Stimulated activated effector memory CD8-positive, alpha-beta T cell treated with anti-CD3 and anti-CD28 coated beads, Interleukin-12 subunit alpha, Interleukin-12 subunit beta, amount 100 ng/mL, for 72 hours (primary cell): ENCODE measurements around the gene CENPQ.
"Not testable (repeated sequence)": the region's sequence is repeated elsewhere in the genome, so short reads cannot be mapped to it uniquely, and the experiment has no call there.

Source experiments
- ATAC-seq: fragments of 150-1000 bp; cut with Tn5 transposase; 2 replicates; pipeline ENCODE4 v1.10.0; 2021
- DNase-seq, 2 donors: peaks; one replicate each; pipeline ENCODE4 v3.0.0; 2021 to 2022; ENCODE audit warnings: low spot score in 2 of 2
- H3K27ac Mint-ChIP-seq: one replicate; pipeline ENCODE4 v1.8.0; 2022; ENCODE audit warnings: mild to moderate bottlenecking, mixed read lengths
- H3K36me3 Mint-ChIP-seq: one replicate; pipeline ENCODE4 v1.8.0; 2022; ENCODE audit warnings: mild to moderate bottlenecking, mixed read lengths
- H3K4me1 Mint-ChIP-seq: one replicate; pipeline ENCODE4 v1.8.0; 2022; ENCODE audit warnings: mixed read lengths
- H3K4me3 Mint-ChIP-seq: one replicate; pipeline ENCODE4 v1.8.0; 2022; ENCODE audit warnings: mild to moderate bottlenecking, mixed read lengths
- H3K9me3 Mint-ChIP-seq: one replicate; pipeline ENCODE4 v1.8.0; 2022; ENCODE audit warnings: mixed read lengths

CENPQ gene, protein sequence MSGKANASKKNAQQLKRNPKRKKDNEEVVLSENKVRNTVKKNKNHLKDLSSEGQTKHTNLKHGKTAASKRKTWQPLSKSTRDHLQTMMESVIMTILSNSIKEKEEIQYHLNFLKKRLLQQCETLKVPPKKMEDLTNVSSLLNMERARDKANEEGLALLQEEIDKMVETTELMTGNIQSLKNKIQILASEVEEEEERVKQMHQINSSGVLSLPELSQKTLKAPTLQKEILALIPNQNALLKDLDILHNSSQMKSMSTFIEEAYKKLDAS

DNA sequence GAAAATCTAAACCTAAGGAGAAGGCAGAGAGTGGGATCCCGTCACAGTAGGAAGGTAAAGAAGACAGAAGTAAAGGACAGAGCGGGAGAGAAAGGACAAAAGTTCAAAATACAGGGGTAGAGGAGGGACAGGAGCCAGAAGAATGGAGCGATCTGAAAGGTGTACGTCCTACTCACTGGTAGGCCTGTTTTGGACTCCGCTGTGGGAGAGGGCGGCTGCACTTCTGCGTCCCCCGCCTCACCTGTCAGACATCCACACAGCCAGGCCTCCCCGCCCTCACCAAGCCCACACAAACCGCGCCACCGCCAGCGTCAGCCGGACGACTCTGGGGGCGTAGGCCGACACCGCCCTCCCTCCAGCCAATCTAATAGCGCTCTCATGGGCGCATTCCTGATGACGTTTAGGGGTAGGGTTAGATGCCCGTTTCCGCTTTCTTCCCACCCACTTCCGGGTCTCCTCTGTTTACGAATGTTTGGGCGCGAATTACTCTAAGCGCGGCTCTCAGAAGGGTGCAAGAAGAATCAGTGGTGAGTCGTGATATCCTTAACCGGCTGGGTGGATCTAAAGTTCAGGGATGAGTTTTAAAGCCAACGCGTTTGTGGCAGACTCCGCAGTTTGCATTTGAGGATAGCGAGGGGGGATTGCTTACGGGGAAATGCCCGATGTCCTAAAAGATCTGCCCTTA is at the start of gene CENPQ, which contains the start of gene MMUT:
TSS of gene CENPQ (plus strand) at position 444 of the 685 bp plus-strand sequence. CDS start 6,807 bp downstream, outside the sequence.
TSS of gene MMUT (minus strand) at position 327 of the 685 bp plus-strand sequence. CDS start 3,787 bp downstream, outside the sequence.
- Mint-ChIP-seq H3K27ac (peak within 1 kb of the TSS; percentile 96), H3K4me1 (peaks cover 22% of the 10 kb centered on the region)
- DNase-seq = peak; percentile 85 to 98

DNA sequence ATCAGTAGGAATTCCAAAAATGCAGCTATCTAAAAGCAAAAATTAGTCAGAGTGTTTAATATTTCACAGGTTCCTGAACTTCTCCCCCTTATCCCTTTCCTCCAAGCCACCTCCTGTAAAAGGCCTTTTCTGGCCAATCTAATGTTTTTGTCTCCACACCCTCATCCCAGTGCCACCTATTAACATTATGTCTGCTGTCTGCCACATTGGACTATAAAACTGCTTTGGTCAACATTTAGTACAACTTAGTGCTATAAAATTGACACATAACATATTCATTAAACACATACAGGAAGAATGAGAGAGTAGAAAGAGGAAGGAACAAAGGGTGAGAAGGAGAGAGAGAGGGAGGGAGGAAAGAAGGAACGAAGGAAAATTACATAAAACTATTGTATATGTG is 47.8 kb upstream of the CENPQ start:
- H3K4me1 Mint-ChIP-seq = no peaks in the 10 kb centered on the region
- no peak overlapping the region for H3K27ac Mint-ChIP-seq
- no peak overlapping the region for H3K4me3 Mint-ChIP-seq
- DNase-seq = no peak
- no peak for ATAC-seq
- no peaks in the 10 kb centered on the region for H3K36me3 Mint-ChIP-seq
- H3K9me3 Mint-ChIP-seq = no peaks in the 10 kb centered on the region

More for the DNA sequence above, at the start of gene CENPQ, which contains the start of gene MMUT:
- H3K4me3 Mint-ChIP-seq = peak within 1 kb of the TSS; percentile 88
- no peaks in the 10 kb centered on the region for H3K9me3 Mint-ChIP-seq
- peak; percentile 99 for ATAC-seq
- no peaks in the 10 kb centered on the region for H3K36me3 Mint-ChIP-seq

DNA sequence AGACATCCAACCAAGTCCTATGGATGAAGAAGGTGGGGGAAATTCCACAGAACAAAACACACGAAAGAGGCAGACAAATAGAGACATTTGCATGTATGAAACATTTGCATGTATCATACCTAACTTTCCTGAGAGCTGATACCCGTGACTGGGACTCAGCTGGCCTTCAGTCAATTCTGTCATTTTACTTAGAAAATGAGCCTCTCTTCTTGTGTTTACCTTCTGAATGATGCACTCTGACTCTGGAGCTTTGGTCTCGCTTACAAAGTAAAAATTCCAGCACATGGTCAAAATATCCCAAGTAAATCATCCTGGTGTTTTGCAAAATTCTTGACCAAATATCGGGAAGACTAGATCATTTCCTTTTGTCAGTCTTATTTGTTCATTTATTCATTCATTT is 47.0 kb upstream of the CENPQ start:
- no peak overlapping the region for H3K4me3 Mint-ChIP-seq
- ATAC-seq (no peak), DNase-seq (no peak)
- H3K4me1 Mint-ChIP-seq = no peaks in the 10 kb centered on the region
- H3K36me3 Mint-ChIP-seq = no peaks in the 10 kb centered on the region
- no peaks in the 10 kb centered on the region for H3K9me3 Mint-ChIP-seq
- H3K27ac Mint-ChIP-seq = no peak overlapping the region

DNA sequence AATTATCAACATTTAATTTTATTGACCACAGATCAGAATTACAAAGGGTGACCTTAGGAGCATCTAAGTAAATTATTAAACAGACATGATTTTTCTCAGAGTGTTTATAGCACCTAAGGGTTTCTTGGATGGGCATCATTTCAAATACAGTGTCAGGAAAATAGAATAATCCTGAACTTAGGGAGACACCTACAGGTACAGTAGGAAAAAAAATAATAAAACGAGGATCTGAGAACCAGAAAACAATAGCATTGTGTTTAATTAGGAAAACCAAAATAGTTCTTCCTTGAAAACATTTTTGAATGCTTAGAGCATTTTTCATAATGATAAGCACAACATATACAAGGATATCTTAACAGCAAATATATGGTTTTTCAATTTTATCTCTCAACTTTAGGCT is 39.4 kb upstream of the CENPQ start:
- no peak overlapping the region for H3K4me3 Mint-ChIP-seq
- H3K27ac Mint-ChIP-seq = no peak overlapping the region
- DNase-seq = no peak
- ATAC-seq = no peak
- H3K9me3 Mint-ChIP-seq = no peaks in the 10 kb centered on the region
- no peaks in the 10 kb centered on the region for H3K4me1 Mint-ChIP-seq
- H3K36me3 Mint-ChIP-seq = no peaks in the 10 kb centered on the region

DNA sequence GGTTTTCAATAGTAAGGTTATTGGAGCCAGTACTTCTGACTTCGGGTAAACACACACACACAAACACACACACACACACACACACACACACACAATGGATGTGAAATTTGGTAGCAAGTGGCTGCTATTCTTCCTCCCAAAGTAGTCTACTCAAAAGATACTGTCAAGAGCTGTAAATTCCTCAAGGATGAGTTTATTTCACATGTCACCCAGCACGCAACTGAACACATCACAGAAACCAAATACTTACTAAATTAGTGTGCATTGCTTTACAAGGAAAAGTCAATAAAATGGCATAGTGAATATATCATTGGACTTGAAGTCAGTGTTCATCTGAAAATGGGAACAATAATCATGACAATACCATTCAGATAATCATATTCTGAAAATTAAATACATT is 33.0 kb upstream of the CENPQ start:
- Mint-ChIP-seq H3K36me3 (peaks cover 40% of the 10 kb centered on the region), H3K9me3 (no peaks in the 10 kb centered on the region), H3K27ac (no peak overlapping the region), H3K4me3 (no peak overlapping the region), H3K4me1 (no peaks in the 10 kb centered on the region)
- ATAC-seq (no peak), DNase-seq (no peak)

DNA sequence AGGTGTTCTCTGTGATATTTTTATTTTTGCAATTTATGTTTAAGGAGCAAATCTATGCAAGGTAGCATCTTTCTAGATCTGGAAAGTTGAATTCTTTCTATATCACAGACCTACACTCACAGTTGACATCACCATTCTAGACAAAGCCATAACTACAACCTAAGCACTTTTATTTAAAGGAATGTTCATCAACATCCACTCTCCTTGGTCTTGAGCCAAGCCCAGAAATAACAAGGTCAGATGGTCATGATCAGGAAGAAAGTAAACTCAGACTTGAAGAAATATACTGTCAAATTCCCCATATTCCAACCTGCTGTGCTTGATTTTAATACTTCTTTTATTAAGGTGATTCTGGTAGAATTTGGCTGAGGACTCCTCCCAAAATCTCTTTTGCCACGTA is 32.3 kb upstream of the CENPQ start:
- H3K27ac Mint-ChIP-seq = no peak overlapping the region
- H3K36me3 Mint-ChIP-seq = peaks cover 47% of the 10 kb centered on the region
- no peaks in the 10 kb centered on the region for H3K9me3 Mint-ChIP-seq
- ATAC-seq (no peak), DNase-seq (no peak)
- no peak overlapping the region for H3K4me3 Mint-ChIP-seq
- H3K4me1 Mint-ChIP-seq = no peaks in the 10 kb centered on the region

DNA sequence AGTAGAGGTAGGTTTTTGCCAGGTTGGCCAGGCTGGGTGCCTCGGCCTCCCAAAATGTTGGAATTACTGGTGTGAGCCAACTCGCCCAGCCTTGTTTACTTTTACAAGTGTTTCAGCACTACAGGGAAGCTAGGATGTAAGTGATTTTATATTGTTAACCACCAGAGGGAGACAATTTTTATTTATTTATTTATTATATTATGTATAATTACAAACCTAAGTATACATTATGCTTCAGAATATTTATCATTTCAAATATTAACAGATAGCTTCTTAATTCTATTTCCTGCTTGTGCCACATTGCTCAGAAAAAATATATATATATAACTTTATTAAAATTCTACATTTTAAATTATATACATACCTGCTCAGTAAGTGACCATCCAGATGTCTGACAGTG is 9.9 kb upstream of the CENPQ start:
- DNase-seq (no peak), ATAC-seq (no peak)
- H3K27ac Mint-ChIP-seq = no peak overlapping the region
- H3K4me3 Mint-ChIP-seq = no peak overlapping the region
- peaks cover 65% of the 10 kb centered on the region for H3K36me3 Mint-ChIP-seq
- no peaks in the 10 kb centered on the region for H3K9me3 Mint-ChIP-seq
- peaks cover 5% of the 10 kb centered on the region for H3K4me1 Mint-ChIP-seq

DNA sequence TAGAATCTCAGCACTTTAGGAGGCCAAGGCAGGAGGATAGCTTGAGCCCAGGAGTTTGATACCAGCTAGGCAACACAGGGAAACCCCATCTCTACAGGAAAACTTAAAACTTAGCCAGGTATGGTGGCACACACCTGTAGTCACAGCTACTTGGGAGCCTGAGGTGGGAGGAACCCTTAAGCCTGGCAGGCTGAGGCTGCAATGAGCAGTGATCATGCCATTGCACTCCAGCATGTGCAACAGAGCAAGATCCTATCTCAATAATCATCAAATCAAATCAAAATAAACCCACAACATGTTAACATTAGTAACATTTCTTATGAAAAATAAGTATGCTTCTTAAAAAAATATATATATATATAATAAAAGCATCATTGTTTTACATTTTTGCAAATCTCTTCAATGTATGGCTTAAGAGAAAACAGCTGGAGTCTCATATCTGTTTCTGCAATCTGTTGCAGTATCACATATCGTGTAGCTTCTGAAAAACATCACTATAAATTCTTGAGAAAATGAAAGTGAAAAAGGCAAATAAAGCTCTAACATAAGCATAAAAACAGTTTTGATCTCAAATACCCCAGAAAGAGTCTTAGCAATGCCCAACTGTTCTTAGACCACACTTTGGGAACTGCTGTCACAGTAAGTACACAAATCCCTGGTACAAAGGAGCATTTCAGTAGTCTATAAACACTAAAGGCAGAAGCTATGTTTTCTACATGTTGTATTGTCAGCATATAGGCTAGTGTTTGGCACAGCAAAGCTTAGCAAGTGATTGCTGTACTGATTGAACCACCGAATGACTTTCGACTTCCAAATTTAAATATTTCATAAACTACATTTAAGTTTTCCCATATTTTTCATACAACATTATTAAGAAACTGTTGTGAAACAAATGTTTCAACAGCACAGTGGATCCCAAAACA is 8.1 kb upstream of the CENPQ start:
- H3K9me3 Mint-ChIP-seq = no peaks in the 10 kb centered on the region
- ATAC-seq (no peak), DNase-seq (no peak)
- no peak overlapping the region for H3K27ac Mint-ChIP-seq
- no peak overlapping the region for H3K4me3 Mint-ChIP-seq
- H3K4me1 Mint-ChIP-seq = no peaks in the 10 kb centered on the region
- peaks cover 49% of the 10 kb centered on the region for H3K36me3 Mint-ChIP-seq

DNA sequence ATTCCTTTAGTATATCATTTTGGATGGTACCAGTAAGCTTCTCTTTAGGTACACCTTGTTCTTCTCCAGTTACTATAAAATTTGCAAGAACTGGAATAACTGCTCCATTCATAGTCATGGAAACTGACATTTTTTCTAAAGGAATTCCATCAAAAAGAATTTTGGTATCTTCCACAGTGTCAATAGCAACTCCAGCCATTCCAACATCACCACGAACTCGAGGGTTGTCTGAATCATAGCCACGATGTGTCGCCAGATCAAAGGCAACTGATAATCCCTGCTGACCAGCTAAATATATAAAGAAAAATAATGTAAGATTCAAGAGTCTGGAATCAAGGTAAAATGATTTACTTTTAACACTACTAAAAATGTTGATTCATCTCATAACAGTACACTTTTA is 5.4 kb upstream of the CENPQ start:
- no peak for ATAC-seq
- H3K9me3 Mint-ChIP-seq = no peaks in the 10 kb centered on the region
- H3K36me3 Mint-ChIP-seq = peaks cover 27% of the 10 kb centered on the region
- no peak for DNase-seq
- H3K4me3 Mint-ChIP-seq = no peak overlapping the region
- peaks cover 9% of the 10 kb centered on the region for H3K4me1 Mint-ChIP-seq
- no peak overlapping the region for H3K27ac Mint-ChIP-seq

DNA sequence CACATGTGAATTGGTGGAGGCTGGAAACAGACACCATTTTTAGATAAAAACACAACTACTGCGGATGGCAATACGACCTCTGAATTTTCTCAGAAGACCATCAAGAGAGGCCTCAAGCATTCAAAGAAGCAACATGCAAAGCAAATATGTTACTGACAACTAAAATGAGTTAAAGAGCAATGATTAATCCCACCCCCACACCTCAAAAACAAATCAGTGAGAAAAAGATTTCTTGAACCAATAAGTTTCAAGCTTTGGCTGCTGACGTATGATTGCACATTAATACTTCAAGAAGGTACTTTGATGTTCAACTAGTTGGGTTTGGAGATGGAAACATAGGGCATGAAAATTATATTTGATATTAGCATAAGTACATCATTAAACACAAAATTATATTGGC is 1.1 kb upstream of the CENPQ start:
- ATAC-seq = no peak
- Mint-ChIP-seq H3K4me1 (peaks cover 17% of the 10 kb centered on the region), H3K9me3 (no peaks in the 10 kb centered on the region), H3K36me3 (peaks cover 6% of the 10 kb centered on the region), H3K4me3 (peak overlapping the region; percentile 88), H3K27ac (peak overlapping the region; percentile 96)
- no peak for DNase-seq

DNA sequence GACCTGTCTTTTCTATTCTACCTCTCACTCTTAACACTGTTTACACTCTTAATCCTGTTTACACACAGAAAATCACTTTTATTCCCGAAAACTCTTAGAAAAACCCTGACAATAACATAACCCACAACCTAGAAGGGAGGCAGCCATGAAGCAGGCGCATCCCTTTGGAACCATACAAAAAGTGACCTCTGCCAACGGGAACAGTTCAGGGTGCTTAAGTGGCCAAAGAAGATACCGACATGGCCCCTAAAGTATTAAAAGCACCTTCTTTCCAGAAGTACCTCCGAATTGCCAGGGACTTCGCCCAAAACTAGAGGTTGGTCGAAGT is 607 bp upstream of the CENPQ start:
- Mint-ChIP-seq H3K4me1 (peaks cover 18% of the 10 kb centered on the region), H3K9me3 (no peaks in the 10 kb centered on the region), H3K36me3 (peaks cover under 1% of the 10 kb centered on the region), H3K4me3 (peak overlapping the region; percentile 88), H3K27ac (peak overlapping the region; percentile 96)
- ATAC-seq (no peak), DNase-seq (no peak)

DNA sequence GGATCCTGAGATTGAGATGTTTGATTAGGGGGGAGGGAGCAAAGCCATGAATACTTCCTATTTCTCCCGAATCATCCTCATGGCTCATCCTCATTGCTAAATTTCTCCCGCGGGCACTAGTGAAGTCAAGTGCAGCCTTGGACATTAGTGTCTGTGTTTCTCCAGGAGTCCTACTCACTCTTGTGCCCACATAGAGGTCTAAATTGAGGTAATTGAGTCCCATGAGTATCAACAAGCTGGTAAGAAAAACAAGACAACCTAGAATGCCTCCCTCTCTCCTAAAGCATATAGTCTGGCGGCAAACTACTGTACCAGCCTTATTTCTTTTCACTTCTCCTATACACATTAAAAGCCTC is 420 bp downstream of the CENPQ start:
- H3K36me3 Mint-ChIP-seq = no peaks in the 10 kb centered on the region
- H3K4me1 Mint-ChIP-seq = peaks cover 22% of the 10 kb centered on the region
- peak overlapping the region; percentile 88 for H3K4me3 Mint-ChIP-seq
- DNase-seq (no peak), ATAC-seq (peak; percentile 3)
- H3K27ac Mint-ChIP-seq = peak overlapping the region; percentile 96
- no peaks in the 10 kb centered on the region for H3K9me3 Mint-ChIP-seq

DNA sequence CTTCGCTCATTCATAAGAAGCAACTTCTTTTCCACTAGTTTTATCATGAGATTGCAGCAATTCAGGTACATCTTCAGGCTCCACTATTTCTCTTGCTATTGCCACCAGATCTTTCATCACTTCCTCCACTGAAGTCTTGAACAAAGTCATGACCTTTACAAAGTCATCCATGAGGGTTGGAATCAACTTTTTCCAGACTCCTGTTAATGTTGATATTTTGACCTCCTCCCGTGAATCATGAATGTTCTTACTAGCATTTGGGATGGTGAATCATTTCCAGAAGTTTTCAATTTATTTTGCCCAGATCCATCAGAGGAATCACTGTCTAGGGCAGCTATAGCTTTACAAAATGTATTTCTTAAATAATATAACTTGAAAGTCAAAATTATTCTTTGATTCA is 1.5 kb downstream of the CENPQ start:
- H3K36me3 Mint-ChIP-seq = no peaks in the 10 kb centered on the region
- no peak overlapping the region for H3K27ac Mint-ChIP-seq
- H3K9me3 Mint-ChIP-seq = no peaks in the 10 kb centered on the region
- H3K4me1 Mint-ChIP-seq = peaks cover 22% of the 10 kb centered on the region
- ATAC-seq (no peak), DNase-seq (no peak)
- H3K4me3 Mint-ChIP-seq = peak overlapping the region; percentile 88

DNA sequence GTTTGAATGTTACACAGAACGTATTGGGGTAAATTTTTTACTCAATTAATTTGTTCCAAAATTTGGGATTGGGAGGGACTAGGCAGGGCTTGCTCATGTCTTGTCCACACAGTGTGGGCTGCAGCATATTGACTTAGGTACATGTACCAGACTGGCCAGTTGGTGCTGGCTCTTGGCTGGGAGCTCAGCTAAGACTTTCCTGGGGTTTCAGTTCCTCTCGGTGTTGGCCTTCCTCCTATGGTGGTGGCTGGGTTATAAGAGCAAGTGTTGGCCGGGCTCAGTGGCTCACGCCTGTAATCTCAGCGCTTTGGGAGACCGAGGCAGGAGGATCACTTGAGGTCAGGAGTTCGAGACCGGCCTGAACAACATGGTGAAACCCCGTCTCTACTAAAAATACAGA is 4.9 kb downstream of the CENPQ start:
- peaks cover 13% of the 10 kb centered on the region for H3K4me1 Mint-ChIP-seq
- H3K4me3 Mint-ChIP-seq = no peak overlapping the region
- H3K27ac Mint-ChIP-seq = no peak overlapping the region
- no peak for DNase-seq
- H3K36me3 Mint-ChIP-seq = peaks cover 24% of the 10 kb centered on the region
- no peak for ATAC-seq
- no peaks in the 10 kb centered on the region for H3K9me3 Mint-ChIP-seq

DNA sequence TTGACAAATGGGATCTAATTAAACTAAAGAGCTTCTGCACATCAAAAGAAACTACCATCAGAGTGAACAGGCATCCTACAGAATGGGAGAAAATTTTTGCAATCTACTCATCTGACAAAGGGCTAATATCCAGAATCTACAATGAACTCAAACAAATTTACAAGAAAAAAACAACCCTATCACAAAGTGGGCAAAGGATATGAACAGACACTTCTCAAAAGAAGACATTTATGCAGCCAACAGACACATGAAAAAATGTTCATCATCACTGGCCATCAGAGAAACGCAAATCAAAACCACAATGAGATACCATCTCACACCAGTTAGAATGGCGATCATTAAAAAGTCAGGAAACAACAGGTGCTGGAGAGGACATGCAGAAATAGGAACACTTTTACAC is 13.4 kb downstream of the CENPQ start:
- H3K36me3 Mint-ChIP-seq = peaks cover 42% of the 10 kb centered on the region
- H3K4me3 Mint-ChIP-seq, H3K27ac Mint-ChIP-seq, DNase-seq, H3K4me1 Mint-ChIP-seq, ATAC-seq, H3K9me3 Mint-ChIP-seq: not testable (repeated sequence)
